Loucy (cell line): ENCODE data around the gene B3GALT6.

Experiments
- H2AFZ ChIP-seq: fragments of 200-600 bp; sonication (generic); 2 replicates; pipeline ENCODE4 v1.6.0; 2016; ENCODE audit warnings: antibody characterized with exemption, mild to moderate bottlenecking, low read length, moderate library complexity
- H3F3A ChIP-seq: fragments of 200-600 bp; 2 replicates; pipeline ENCODE4 v1.6.0; 2016; ENCODE audit warnings: antibody characterized with exemption, low read depth, mild to moderate bottlenecking
- H3K27me3 ChIP-seq: fragments of 200-600 bp; sonication (generic); 2 replicates; pipeline ENCODE4 v1.6.1; 2014; ENCODE audit warnings: low read length, mild to moderate bottlenecking; ENCODE audit not compliant: insufficient read depth, poor library complexity, severe bottlenecking
- H3K36me3 ChIP-seq: fragments of 200-600 bp; sonication (generic); 2 replicates; pipeline ENCODE4 v1.6.1; 2016; ENCODE audit warnings: low read length; ENCODE audit not compliant: insufficient read depth
- H3K4me1 ChIP-seq: fragments of 200-600 bp; sonication (generic); 2 replicates; pipeline ENCODE4 v1.5.1; 2014; ENCODE audit warnings: low read length, mild to moderate bottlenecking; ENCODE audit not compliant: insufficient read depth, poor library complexity, severe bottlenecking
- H3K4me2 ChIP-seq: fragments of 200-600 bp; sonication (generic); 2 replicates; pipeline ENCODE4 v1.6.0; 2014; ENCODE audit warnings: antibody characterized with exemption, low read length, low read depth, mild to moderate bottlenecking; ENCODE audit not compliant: poor library complexity, severe bottlenecking
- H3K4me3 ChIP-seq: fragments of 200-600 bp; sonication (generic); 2 replicates; pipeline ENCODE4 v1.5.1; 2014; ENCODE audit warnings: low read length, mild to moderate bottlenecking, mixed read lengths; ENCODE audit not compliant: poor library complexity, severe bottlenecking
- H3K79me2 ChIP-seq: fragments of 200-600 bp; sonication (generic); 2 replicates; pipeline ENCODE4 v1.6.1; 2014; ENCODE audit warnings: low read length; ENCODE audit not compliant: insufficient read depth
- H3K9ac ChIP-seq: fragments of 200-600 bp; sonication (generic); 2 replicates; pipeline ENCODE4 v1.6.0; 2014; ENCODE audit warnings: mild to moderate bottlenecking, low read depth, low read length, moderate library complexity; ENCODE audit not compliant: poor library complexity, severe bottlenecking
- H3K9me2 ChIP-seq: fragments of 200-600 bp; sonication (generic); replicated peaks from 2 replicates; pipeline ENCODE4 v1.6.1; 2016; ENCODE audit warnings: low read depth, low read length, mixed read lengths
- H3K9me3 ChIP-seq: fragments of 200-600 bp; sonication (generic); 2 replicates; pipeline ENCODE4 v1.6.1; 2014; ENCODE audit warnings: mild to moderate bottlenecking, antibody characterized with exemption, low read length, low read depth; ENCODE audit not compliant: insufficient read depth
- H4K20me1 ChIP-seq: fragments of 200-600 bp; sonication (generic); 2 replicates; pipeline ENCODE4 v1.6.0; 2014; ENCODE audit warnings: antibody characterized with exemption, low read length, mild to moderate bottlenecking; ENCODE audit not compliant: insufficient read depth, poor library complexity, severe bottlenecking
- EZH2phosphoT487 ChIP-seq: fragments of 200-600 bp; IDR thresholded peaks from 2 replicates; pipeline ENCODE4 v1.6.1; 2018; ENCODE audit warnings: antibody characterized with exemption, mild to moderate bottlenecking, moderate library complexity, borderline replicate concordance
- TF ChIP-seq, protein P1 (sequence below): fragments of 200-600 bp; sonication (generic); conservative IDR thresholded peaks from 2 replicates; pipeline ENCODE4 v1.5.1; 2014; ENCODE audit warnings: mild to moderate bottlenecking, antibody characterized with exemption, low read length

B3GALT6 gene

GRCh38 chr1:1279028-1279427 lies 47.0 kb downstream of the B3GALT6 start:
- H3K9me2 ChIP-seq = no peaks in the 10 kb centered on the region
- H2AFZ ChIP-seq = no peak overlapping the region
- H3F3A ChIP-seq = no peaks in the 10 kb centered on the region
- no peaks in the 10 kb centered on the region for H3K36me3 ChIP-seq
- no peak overlapping the region for H3K4me2 ChIP-seq
- peaks cover 9% of the 10 kb centered on the region for H3K4me1 ChIP-seq
- TF ChIP-seq EZH2phosphoT487 = no peak
- TF ChIP-seq, protein P1, sequence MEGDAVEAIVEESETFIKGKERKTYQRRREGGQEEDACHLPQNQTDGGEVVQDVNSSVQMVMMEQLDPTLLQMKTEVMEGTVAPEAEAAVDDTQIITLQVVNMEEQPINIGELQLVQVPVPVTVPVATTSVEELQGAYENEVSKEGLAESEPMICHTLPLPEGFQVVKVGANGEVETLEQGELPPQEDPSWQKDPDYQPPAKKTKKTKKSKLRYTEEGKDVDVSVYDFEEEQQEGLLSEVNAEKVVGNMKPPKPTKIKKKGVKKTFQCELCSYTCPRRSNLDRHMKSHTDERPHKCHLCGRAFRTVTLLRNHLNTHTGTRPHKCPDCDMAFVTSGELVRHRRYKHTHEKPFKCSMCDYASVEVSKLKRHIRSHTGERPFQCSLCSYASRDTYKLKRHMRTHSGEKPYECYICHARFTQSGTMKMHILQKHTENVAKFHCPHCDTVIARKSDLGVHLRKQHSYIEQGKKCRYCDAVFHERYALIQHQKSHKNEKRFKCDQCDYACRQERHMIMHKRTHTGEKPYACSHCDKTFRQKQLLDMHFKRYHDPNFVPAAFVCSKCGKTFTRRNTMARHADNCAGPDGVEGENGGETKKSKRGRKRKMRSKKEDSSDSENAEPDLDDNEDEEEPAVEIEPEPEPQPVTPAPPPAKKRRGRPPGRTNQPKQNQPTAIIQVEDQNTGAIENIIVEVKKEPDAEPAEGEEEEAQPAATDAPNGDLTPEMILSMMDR = no peak
- no peaks in the 10 kb centered on the region for H3K9me3 ChIP-seq
- H3K27me3 ChIP-seq = no peaks in the 10 kb centered on the region
- no peak overlapping the region for H3K4me3 ChIP-seq
- H4K20me1 ChIP-seq = no peaks in the 10 kb centered on the region
- H3K79me2 ChIP-seq = peaks cover 8% of the 10 kb centered on the region; the same call in 1 of the 2 replicates
- H3K9ac ChIP-seq = no peak overlapping the region

DNA sequence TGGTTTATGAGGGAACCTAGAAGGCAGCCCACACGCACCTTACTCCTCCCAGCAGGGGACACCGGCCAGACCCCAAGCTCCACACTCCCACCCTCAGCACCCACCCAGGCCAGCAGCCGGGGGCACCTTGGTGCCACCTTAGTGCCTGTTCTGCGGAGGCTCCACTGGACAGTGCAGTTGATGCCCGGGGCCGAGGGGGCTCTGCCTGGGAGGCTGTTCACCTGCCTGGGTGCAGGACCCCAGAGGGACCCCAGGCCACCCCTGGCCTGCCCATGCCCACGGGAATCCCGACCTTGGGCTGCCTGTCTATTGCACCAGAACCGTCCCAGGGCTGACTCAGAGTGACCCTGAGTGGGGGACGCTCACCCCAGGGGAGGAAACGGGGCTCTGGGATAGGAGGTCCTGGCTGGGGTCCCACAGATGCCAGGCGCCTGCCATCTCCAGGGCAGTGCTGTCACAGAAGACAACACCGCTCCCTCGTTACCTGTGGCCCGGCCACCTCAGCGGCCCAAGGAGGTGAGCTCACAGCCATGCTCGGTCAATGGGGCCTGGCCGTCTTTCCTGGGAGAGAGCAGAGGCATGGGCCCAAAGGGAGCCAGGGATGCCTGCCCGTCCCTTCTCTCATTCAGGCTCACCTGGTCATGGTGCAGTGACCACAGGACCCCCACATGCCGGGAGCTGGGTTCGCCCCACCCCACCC lies 48.9 kb downstream of the B3GALT6 start:
- H3K9me3 ChIP-seq = no peaks in the 10 kb centered on the region
- H3K9ac ChIP-seq = no peak overlapping the region
- no peaks in the 10 kb centered on the region for H3K27me3 ChIP-seq
- H3K4me2 ChIP-seq = no peak overlapping the region
- no peaks in the 10 kb centered on the region for H3F3A ChIP-seq
- TF ChIP-seq, protein P1 = no peak
- TF ChIP-seq EZH2phosphoT487 = no peak
- no peaks in the 10 kb centered on the region for H3K9me2 ChIP-seq
- no peaks in the 10 kb centered on the region for H3K4me1 ChIP-seq
- no peak overlapping the region for H2AFZ ChIP-seq
- no peaks in the 10 kb centered on the region for H3K79me2 ChIP-seq
- no peak overlapping the region for H3K4me3 ChIP-seq
- no peaks in the 10 kb centered on the region for H4K20me1 ChIP-seq
- no peaks in the 10 kb centered on the region for H3K36me3 ChIP-seq

DNA sequence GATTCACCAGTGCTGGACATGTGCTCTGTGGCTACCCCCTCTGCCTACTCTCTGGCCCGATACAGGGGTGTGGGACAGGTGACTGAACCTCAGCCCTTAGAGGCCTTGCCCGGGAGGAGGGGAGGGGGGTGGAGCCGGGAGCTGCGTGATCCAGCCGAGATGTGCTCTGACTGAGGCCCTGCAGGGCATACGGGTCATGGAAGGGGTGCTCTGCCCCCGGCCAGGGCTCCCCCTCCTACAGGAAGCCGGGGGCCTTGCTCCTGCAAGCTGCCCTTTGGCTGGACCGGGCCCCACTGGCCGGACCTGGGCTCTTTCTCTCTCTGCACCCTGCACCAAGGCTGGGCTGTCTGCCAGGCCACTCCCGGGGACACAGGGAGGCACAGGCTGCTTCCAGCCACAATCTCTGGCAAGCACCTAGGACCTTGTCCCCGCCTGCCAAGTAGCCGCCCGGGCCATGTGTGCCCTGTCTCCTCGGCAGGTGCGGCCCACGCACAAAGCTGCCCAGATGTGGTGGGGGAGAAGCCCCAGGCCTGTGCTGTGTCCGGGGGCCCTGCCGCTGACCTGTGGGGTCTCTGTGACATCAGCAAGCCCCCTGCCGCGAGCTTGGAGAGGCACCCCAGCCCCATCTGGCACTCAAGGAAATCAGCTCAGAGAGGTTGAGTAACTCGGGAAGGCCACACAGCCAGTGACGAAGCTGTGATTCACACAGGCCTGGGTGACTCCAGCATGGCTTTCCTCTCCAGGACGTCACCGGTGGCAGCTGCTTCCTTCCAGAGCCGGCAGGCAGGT lies 49.7 kb downstream of the B3GALT6 start:
- no peaks in the 10 kb centered on the region for H3K4me1 ChIP-seq
- no peak overlapping the region for H3K4me2 ChIP-seq
- no peak overlapping the region for H2AFZ ChIP-seq

More for the DNA sequence above, 49.7 kb downstream of the B3GALT6 start:
- Histone ChIP-seq H3K27me3 (no peaks in the 10 kb centered on the region), H3K9me3 (no peaks in the 10 kb centered on the region), H3F3A (no peaks in the 10 kb centered on the region), H3K79me2 (no peaks in the 10 kb centered on the region), H3K4me3 (no peak overlapping the region), H3K36me3 (no peaks in the 10 kb centered on the region), H3K9me2 (no peaks in the 10 kb centered on the region), H4K20me1 (no peaks in the 10 kb centered on the region), H3K9ac (no peak overlapping the region)
- TF ChIP-seq EZH2phosphoT487 = no peak
- TF ChIP-seq, protein P1 = no peak
